GM21619 (cell line): ENCODE results near the gene GPX4.

Experiments
- ATAC-seq: cut with Tn5 transposase; IDR thresholded peaks from one replicate; pipeline ENCODE4 v1.9.1; 2021; ENCODE audit not compliant: unreplicated experiment

GPX4 gene

GRCh38 chr19:1103708-1104310 is at the start of gene GPX4:
TSS of gene GPX4 (plus strand) at chr19:1103994. CDS start at chr19:1104044, 50 bp downstream.
- peak; percentile 55 for ATAC-seq

- ATAC-seq = no peak
These were observed 49.4 kb upstream of the GPX4 start for GRCh38 chr19:1054102-1055027.

- ATAC-seq = no peak
These were observed 48.8 kb upstream of the GPX4 start for GRCh38 chr19:1055028-1055425.

- no peak for ATAC-seq
These were observed 47.7 kb upstream of the GPX4 start for GRCh38 chr19:1055886-1056620.

DNA sequence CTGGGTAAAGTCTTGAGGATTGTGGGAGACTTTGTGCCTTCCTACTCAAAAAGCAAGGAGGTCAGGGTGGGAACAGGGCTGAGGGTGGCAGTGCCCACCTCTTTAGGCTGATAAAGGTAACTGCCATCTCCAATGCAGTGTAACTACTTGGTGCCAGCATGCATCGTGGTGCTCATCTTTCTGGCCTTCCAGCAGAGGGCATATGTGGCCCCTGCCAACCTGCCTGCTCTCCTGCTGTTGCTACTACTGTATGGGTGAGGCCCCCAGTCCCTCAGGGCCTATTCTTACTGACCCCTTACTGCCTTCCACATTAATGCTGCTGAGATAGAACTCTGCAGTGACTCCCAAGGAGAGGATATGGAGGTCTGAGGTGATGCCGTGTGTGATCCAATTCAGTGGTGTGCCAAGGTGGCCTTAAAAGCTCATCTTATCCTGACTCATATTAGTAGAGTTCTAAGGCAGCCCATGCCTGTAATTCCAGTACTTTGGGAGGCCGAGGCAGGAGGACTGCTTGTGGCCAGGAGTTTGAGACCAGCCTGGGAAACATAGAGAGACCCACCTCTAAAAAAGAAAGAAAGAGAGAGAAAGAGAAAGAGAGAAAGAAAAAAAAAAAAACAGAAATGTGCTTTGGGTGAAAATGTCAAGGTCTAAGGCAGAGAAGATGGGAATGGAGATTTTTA is 46.5 kb upstream of the GPX4 start:
- no peak for ATAC-seq

DNA sequence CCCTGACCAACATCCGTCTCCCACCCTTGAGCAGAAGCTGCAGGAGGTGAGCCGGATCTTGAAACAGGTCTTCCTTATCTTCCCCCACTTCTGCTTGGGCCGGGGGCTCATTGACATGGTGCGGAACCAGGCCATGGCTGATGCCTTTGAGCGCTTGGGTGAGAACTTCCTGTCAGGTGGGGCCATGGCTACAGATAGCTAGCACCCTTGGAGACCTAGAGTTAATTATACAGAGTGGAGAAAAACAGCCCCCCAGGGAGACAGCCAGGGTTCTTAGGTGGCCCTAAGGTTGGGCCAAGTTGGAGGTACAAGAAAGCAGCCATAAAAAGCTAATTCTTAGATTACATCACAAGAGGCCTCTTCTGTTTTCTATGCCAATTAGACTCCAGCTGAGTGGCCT is 45.7 kb upstream of the GPX4 start:
- ATAC-seq = no peak

DNA sequence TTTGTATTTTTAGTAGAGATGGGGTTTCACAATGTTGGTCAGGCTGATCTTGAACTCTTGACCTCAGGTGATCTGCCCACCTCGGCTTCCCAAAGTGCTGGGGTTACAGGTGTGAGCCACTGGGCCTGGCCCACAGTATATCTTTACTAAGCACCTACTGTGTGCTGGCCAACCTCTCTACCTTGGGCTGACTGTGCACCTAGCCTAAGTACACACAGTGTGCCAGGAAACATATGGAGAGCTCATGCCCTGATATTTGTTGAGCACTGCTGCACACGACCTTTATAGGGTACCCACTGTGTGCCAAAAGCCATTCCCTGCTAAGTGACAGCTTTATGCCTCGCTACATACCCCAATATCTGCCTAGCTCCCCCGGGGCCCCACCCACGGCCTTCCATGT is 43.1 kb upstream of the GPX4 start:
- ATAC-seq = no peak

- ATAC-seq = no peak
These were observed 41.8 kb upstream of the GPX4 start for GRCh38 chr19:1061987-1062386.

- no peak for ATAC-seq
These were observed 41.3 kb upstream of the GPX4 start for GRCh38 chr19:1062387-1063029.

DNA sequence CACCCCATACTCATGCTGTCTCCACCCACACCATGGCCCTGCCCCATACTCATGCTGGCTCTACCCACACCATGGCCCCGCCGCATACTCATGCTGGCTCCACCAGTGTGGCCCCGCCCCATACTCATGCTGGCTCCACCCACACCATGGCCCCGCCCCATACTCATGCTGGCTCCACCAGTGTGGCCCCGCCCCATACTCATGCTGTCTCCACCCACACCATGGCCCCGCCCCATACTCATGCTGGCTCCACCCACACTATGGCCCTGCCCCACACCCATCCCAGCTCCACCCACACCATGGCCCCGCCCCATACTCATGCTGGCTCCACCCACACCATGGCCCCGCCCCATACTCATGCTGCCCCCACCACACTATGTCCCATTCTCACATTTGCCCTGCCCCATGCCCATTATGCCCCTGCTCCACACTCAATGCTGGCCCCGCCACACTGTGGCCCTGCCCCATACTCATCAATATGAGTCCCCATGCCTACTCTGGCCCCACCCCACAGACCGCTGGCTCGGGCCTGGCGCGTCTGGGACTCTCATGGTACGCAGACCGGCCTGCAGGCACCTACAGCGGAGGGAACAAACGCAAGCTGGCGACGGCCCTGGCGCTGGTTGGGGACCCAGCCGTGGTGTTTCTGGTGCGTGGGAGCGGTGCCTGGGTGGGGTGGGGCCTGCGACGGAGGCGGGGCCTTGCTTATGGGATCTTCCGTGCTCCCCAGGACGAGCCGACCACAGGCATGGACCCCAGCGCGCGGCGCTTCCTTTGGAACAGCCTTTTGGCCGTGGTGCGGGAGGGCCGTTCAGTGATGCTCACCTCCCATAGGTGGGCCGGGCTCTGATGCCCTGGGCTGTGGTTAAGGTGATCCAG is 40.5 kb upstream of the GPX4 start:
- no peak for ATAC-seq

- ATAC-seq = no peak
These were observed 39.7 kb upstream of the GPX4 start for GRCh38 chr19:1063909-1064660.

GRCh38 chr19:1064661-1065605 is 38.9 kb upstream of the GPX4 start:
- ATAC-seq = no peak

- no peak for ATAC-seq
These were observed 38.1 kb upstream of the GPX4 start for GRCh38 chr19:1065606-1066109.

- no peak for ATAC-seq
These were observed 37.5 kb upstream of the GPX4 start for GRCh38 chr19:1066251-1066747.

DNA sequence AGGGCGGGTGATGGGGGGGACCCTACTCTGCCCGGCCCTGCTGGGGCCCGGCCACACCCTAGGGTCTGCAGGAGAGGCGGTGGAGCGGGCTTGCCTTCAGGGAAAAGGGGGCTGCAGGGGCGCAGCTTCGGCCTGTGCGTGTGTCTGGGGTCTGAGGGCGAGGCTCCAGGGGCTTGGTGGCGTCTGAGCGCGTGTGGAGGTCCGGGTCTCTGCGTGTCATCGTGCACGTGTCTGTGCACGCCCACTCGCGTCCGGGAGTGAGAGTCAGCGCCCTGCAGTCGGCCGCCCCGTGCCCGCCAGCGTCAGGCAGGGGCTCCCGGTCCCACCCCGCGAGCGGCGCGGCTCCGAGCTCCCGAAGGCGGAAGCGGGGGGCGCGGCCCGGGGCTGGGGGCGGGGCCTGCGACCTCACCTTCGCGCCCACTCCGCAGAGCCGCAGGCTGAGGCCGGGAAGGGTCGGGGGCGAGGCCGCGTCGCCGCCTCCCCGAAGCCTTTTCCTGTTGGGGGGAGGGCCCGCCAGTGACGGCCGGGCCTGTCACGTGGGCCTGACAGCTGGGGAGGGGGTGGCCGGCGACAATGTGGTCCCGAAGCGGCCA is 37.0 kb upstream of the GPX4 start, which contains the start of gene ARHGAP45:
Gene ARHGAP45, plus strand, starts transcription at position 420 of the 593 bp plus-strand sequence. CDS start 239 bp downstream, outside the sequence.
- ATAC-seq = no peak

- ATAC-seq = no peak
These were observed 36.3 kb upstream of the GPX4 start for GRCh38 chr19:1067341-1067957.
